SH-SY5Y (cell line): ENCODE results near the gene PLD4.

Source experiments
- GATA2 ChIP-seq: IDR thresholded peaks from 2 replicates; pipeline ENCODE4 v1.6.1; 2011; ENCODE audit warnings: mild to moderate bottlenecking, low read depth, low read length
- GATA3 ChIP-seq: IDR thresholded peaks from 2 replicates; pipeline ENCODE4 v1.6.1; 2011; ENCODE audit warnings: low read depth, mild to moderate bottlenecking, low read length, moderate library complexity

GRCh38 chr14:104895207-104895785 lies 29.4 kb upstream of the PLD4 start:
- no peak for TF ChIP-seq GATA2
- no peak for TF ChIP-seq GATA3
